OCI-LY1 (cell line): ENCODE measurements around the gene CBLL1.

Source experiments
- EZH2 ChIP-seq: fragments of 200-600 bp; sonication (generic), shearing (Covaris generic); IDR thresholded peaks from 2 replicates; pipeline ENCODE4 v1.8.0; 2017; ENCODE audit warnings: borderline replicate concordance, mixed run types, mild to moderate bottlenecking, antibody characterized with exemption, low read length, moderate library complexity, mixed read lengths
- TF ChIP-seq, protein P1 (sequence below): fragments of 200-600 bp; sonication (generic), shearing (Covaris generic); IDR thresholded peaks from 2 replicates; pipeline ENCODE4 v1.5.1; 2017; ENCODE audit warnings: mild to moderate bottlenecking, antibody characterized with exemption, low read length, moderate library complexity, mixed read lengths

DNA sequence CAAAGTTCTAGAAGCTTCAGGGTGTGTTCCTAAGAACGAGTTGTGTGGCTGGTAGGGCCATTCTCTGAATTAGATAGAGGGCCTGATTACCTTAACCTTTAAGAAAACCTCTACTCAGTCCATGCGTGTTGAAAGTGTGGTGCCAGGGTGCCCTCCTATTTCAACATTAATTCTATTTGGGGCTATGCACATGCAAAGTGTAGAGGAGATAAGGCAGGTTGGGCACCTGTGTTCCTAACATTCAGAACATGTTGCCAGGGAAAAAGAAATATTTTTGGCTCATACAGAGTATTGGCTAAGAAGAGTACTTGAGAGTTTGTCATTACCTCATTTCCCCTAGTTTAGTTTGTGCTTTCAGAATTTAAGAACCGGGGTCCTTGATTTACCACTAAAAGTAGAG, 38.4 kb downstream of the CBLL1 start:
- TF ChIP-seq, protein P1, sequence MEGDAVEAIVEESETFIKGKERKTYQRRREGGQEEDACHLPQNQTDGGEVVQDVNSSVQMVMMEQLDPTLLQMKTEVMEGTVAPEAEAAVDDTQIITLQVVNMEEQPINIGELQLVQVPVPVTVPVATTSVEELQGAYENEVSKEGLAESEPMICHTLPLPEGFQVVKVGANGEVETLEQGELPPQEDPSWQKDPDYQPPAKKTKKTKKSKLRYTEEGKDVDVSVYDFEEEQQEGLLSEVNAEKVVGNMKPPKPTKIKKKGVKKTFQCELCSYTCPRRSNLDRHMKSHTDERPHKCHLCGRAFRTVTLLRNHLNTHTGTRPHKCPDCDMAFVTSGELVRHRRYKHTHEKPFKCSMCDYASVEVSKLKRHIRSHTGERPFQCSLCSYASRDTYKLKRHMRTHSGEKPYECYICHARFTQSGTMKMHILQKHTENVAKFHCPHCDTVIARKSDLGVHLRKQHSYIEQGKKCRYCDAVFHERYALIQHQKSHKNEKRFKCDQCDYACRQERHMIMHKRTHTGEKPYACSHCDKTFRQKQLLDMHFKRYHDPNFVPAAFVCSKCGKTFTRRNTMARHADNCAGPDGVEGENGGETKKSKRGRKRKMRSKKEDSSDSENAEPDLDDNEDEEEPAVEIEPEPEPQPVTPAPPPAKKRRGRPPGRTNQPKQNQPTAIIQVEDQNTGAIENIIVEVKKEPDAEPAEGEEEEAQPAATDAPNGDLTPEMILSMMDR: no peak
- TF ChIP-seq EZH2: no peak
